HepG2 (cell line): ENCODE results near the gene SH3GL1. TPM values are rescaled to one million over a fixed set of nuclear protein-coding genes. Genes with fewer than 3 reads are reported as not detected.

ENCODE experiments used
- ATF7-NPFF ChIP-seq: sonication (generic); formaldehyde crosslinking; IDR thresholded peaks from 2 replicates; pipeline ENCODE4 v1.8.1; 2023; ENCODE audit warnings: mild to moderate bottlenecking, low read depth, missing genetic modification reagents, moderate library complexity
- EED ChIP-seq: sonication (generic); formaldehyde crosslinking; IDR thresholded peaks from 2 replicates; pipeline ENCODE4 v1.5.0; 2020; ENCODE audit warnings: mild to moderate bottlenecking, missing genetic modification reagents
- FOXA3 ChIP-seq: IDR thresholded peaks from 2 replicates; pipeline ENCODE4 v1.6.1; 2016; ENCODE audit warnings: missing genetic modification reagents, missing compliant biosample characterization
- GABPB1 ChIP-seq: IDR thresholded peaks from 2 replicates; pipeline ENCODE4 v1.6.1; 2016; ENCODE audit warnings: mild to moderate bottlenecking, missing genetic modification reagents, moderate library complexity, missing compliant biosample characterization
- GATAD1 ChIP-seq: IDR thresholded peaks from 2 replicates; pipeline ENCODE4 v1.6.1; 2016; ENCODE audit warnings: missing genetic modification reagents, missing compliant biosample characterization
- KDM5B ChIP-seq: sonication (generic); formaldehyde crosslinking; IDR thresholded peaks from 2 replicates; pipeline ENCODE4 v1.4.0; 2020; ENCODE audit warnings: missing genetic modification reagents, mild to moderate bottlenecking, borderline replicate concordance
- KLF16 ChIP-seq, 2 experiments: sonication (generic) in 1 of 2; formaldehyde crosslinking in 1 of 2; IDR thresholded peaks; 2 replicates each; pipeline versions ENCODE4 v1.6.1 to v1.8.0; 2016 to 2023; ENCODE audit warnings: missing genetic modification reagents in 2 of 2, missing compliant biosample characterization in 1 of 2
- MAX ChIP-seq: IDR thresholded peaks from 2 replicates; pipeline ENCODE4 v1.6.1; 2012; ENCODE audit warnings: inconsistent platforms
- MEF2D ChIP-seq: sonication (generic); formaldehyde crosslinking; IDR thresholded peaks from 2 replicates; pipeline ENCODE4 v1.5.1; 2020; ENCODE audit warnings: mild to moderate bottlenecking, missing genetic modification reagents
- MXI1 ChIP-seq: IDR thresholded peaks from 3 replicates; pipeline ENCODE4 v1.6.1; 2012; ENCODE audit warnings: low read depth, low read length, inconsistent platforms, borderline replicate concordance
- POLR2A ChIP-seq, 2 experiments: IDR thresholded peaks; 2 replicates each; pipeline ENCODE4 v1.6.1; 2011; ENCODE audit warnings: low read depth in 2 of 2, low read length in 2 of 2, mild to moderate bottlenecking in 1 of 2, moderate library complexity in 1 of 2; ENCODE audit not compliant: insufficient read depth in 1 of 2
- PREB ChIP-seq: sonication (generic); formaldehyde crosslinking; IDR thresholded peaks from 2 replicates; pipeline ENCODE4 v1.4.0; 2020; ENCODE audit warnings: missing genetic modification reagents
- SAFB2 ChIP-seq: sonication (generic); formaldehyde crosslinking; IDR thresholded peaks from 2 replicates; pipeline ENCODE4 v1.5.1; 2020; ENCODE audit warnings: missing genetic modification reagents, low read depth, mild to moderate bottlenecking, borderline replicate concordance
- SNAPC5 ChIP-seq: sonication (generic); formaldehyde crosslinking; IDR thresholded peaks from 2 replicates; pipeline ENCODE4 v1.8.1; 2023; ENCODE audit warnings: mild to moderate bottlenecking, missing genetic modification reagents, borderline replicate concordance
- SP1 ChIP-seq, 2 experiments: fragments of 450-650 bp in 1 of 2; sonication (generic) in 1 of 2; formaldehyde crosslinking in 1 of 2; IDR thresholded peaks; 2 replicates each; pipeline versions ENCODE4 v1.4.0 to v1.6.1; 2016 to 2020; ENCODE audit warnings: missing genetic modification reagents in 1 of 2
- SP5 ChIP-seq: IDR thresholded peaks from 2 replicates; pipeline ENCODE4 v1.6.1; 2016; ENCODE audit warnings: low read depth, borderline replicate concordance
- SRSF9 ChIP-seq: fragments of 200-400 bp; formaldehyde crosslinking; IDR thresholded peaks from 2 replicates; pipeline ENCODE4 v1.6.1; 2018; ENCODE audit warnings: borderline replicate concordance, mild to moderate bottlenecking, low read depth, low read length; ENCODE audit not compliant: insufficient read depth, poor library complexity, severe bottlenecking
- YEATS4 ChIP-seq: sonication (generic); formaldehyde crosslinking; IDR thresholded peaks from 2 replicates; pipeline ENCODE4 v1.4.0; 2020; ENCODE audit warnings: missing genetic modification reagents, borderline replicate concordance
- YY1 ChIP-seq: IDR thresholded peaks from 2 replicates; pipeline ENCODE4 v1.6.1; 2011; ENCODE audit warnings: low read length, low read depth, moderate library complexity, mild to moderate bottlenecking; ENCODE audit not compliant: insufficient read depth, insufficient replicate concordance
- ZBTB2 ChIP-seq: sonication (generic); formaldehyde crosslinking; IDR thresholded peaks from 2 replicates; pipeline ENCODE4 v1.8.0; 2022; ENCODE audit warnings: low read depth, missing genetic modification reagents
- ZNF431 ChIP-seq: sonication (generic); formaldehyde crosslinking; IDR thresholded peaks from 2 replicates; pipeline ENCODE4 v1.9.0; 2022; ENCODE audit warnings: missing genetic modification reagents, low read depth, mild to moderate bottlenecking, borderline replicate concordance
- ZNF556 ChIP-seq: sonication (generic); formaldehyde crosslinking; IDR thresholded peaks from 2 replicates; pipeline ENCODE4 v1.4.0; 2020; ENCODE audit warnings: mild to moderate bottlenecking, missing genetic modification reagents, borderline replicate concordance
- ZNF710 ChIP-seq: sonication (generic); formaldehyde crosslinking; IDR thresholded peaks from 2 replicates; pipeline ENCODE4 v1.5.0; 2020; ENCODE audit warnings: mild to moderate bottlenecking, missing genetic modification reagents, borderline replicate concordance
- polyA plus RNA-seq, 8 experiments: library from polyadenylated mRNA; depleted of rRNA in 3 of 8; stranded (reverse) in 7 of 8; unstranded in 1 of 8; fragments of >200 nt; fragmentation: Illumina TruSeq in 4 of 8; extraction: Trizol in 4 of 8; gene quantifications; 2 replicates each; pipeline versions ENCODE4 v1.2.1 to v1.2.3, GENCODE V29; 2011 to 2016; ENCODE audit warnings: low read depth in 4 of 8, missing spikeins in 1 of 8, mixed read lengths in 1 of 8; ENCODE audit not compliant: insufficient read depth in 1 of 8
- total RNA-seq, 5 experiments: library from RNA; depleted of rRNA; stranded (reverse); fragments of >200 nt; fragmentation: Illumina TruSeq; extraction: Trizol; gene quantifications; 2 replicates each; pipeline ENCODE4 v1.2.3, GENCODE V29; 2016; ENCODE audit warnings: low read depth in 1 of 5

The SH3GL1 gene
- total and polyA plus RNA-seq, 2 of the 13 experiments (the other 11 are each of a cell fraction or from before 2014, with no cell fraction given): 33.0 to 45.1 TPM

GRCh38 chr19:4343370-4344307, 56.7 kb downstream of the SH3GL1 start, which contains the start of gene MPND (continued):
- TF ChIP-seq ZNF556 (CRISPR knock-in tag): 0 out of 2 replicates have a peak, but pooled peaks have one; percentile 20
- TF ChIP-seq GABPB1 (CRISPR knock-in tag): peak; percentile 71
- TF ChIP-seq YEATS4 (CRISPR knock-in tag): peak; percentile 18
- 0 out of 2 replicates have a peak, but pooled peaks have one; percentile 43 for TF ChIP-seq ZBTB2
- peak; percentile 64 for TF ChIP-seq GATAD1
- 0 out of 2 replicates have a peak, but pooled peaks have one; percentile 1 for TF ChIP-seq KDM5B (CRISPR knock-in tag)
- peak in 1 of 2 experiments; percentile 67; a peak in 2 of 4 replicates for TF ChIP-seq POLR2A (IDR thresholded peaks at IDR 0.05; ENCODE audit: insufficient read depth in 1 of 2, low read depth in 2 of 2, low read length in 2 of 2)
- no peak for TF ChIP-seq EED (CRISPR knock-in tag)
- no peak for TF ChIP-seq KLF16 (CRISPR knock-in tag; IDR thresholded peaks at IDR 0.05)
- no peak for TF ChIP-seq PREB (CRISPR knock-in tag)
- 0 out of 2 replicates have a peak, but pooled peaks have one; percentile 2 for TF ChIP-seq ZNF431
- peak; percentile 68; the same call in 1 of the 2 replicates for TF ChIP-seq ATF7-NPFF (CRISPR knock-in tag)
- 0 out of 2 replicates have a peak, but pooled peaks have one; percentile 5 for TF ChIP-seq ZNF710 (CRISPR knock-in tag)
- TF ChIP-seq FOXA3 (CRISPR knock-in tag): 0 out of 2 replicates have a peak, but pooled peaks have one; percentile 18
- no peak for TF ChIP-seq SP1 (IDR thresholded peaks at IDR 0.05)
- peak; percentile 92 for TF ChIP-seq SP1 (CRISPR knock-in tag; IDR thresholded peaks at IDR 0.05)
- 0 out of 2 replicates have a peak, but pooled peaks have one; percentile 52 for TF ChIP-seq SNAPC5 (CRISPR knock-in tag)
- peak; percentile 53; the same call in 1 of the 2 replicates for TF ChIP-seq SP5 (CRISPR knock-in tag)
- TF ChIP-seq MAX: 0 out of 2 replicates have a peak, but pooled peaks have one; percentile 77
- TF ChIP-seq MXI1: peak; percentile 60; the same call in 2 of the 3 replicates
- TF ChIP-seq YY1: peak; percentile 86
- 0 out of 2 replicates have a peak, but pooled peaks have one; percentile 55 for TF ChIP-seq SAFB2 (CRISPR knock-in tag)
- no peak for TF ChIP-seq MEF2D (CRISPR knock-in tag)
- no peak for TF ChIP-seq SRSF9
